Retinal pigment epithelial cell (primary cell): ENCODE data around the gene RCOR3.

ENCODE experiments used
- DNase-seq: peaks from one replicate; pipeline ENCODE4 v3.0.0-alpha.2; 2010; ENCODE audit warnings: low read depth
- H3K4me3 ChIP-seq: 2 replicates; pipeline ENCODE4 v1.5.1; 2011; ENCODE audit warnings: mild to moderate bottlenecking, low read length, control low read depth, moderate library complexity
- TF ChIP-seq, protein P1 (sequence below): conservative IDR thresholded peaks from 2 replicates; pipeline ENCODE4 v1.5.1; 2011; ENCODE audit warnings: low read depth, low read length, control low read depth, inconsistent platforms

The RCOR3 gene

DNA sequence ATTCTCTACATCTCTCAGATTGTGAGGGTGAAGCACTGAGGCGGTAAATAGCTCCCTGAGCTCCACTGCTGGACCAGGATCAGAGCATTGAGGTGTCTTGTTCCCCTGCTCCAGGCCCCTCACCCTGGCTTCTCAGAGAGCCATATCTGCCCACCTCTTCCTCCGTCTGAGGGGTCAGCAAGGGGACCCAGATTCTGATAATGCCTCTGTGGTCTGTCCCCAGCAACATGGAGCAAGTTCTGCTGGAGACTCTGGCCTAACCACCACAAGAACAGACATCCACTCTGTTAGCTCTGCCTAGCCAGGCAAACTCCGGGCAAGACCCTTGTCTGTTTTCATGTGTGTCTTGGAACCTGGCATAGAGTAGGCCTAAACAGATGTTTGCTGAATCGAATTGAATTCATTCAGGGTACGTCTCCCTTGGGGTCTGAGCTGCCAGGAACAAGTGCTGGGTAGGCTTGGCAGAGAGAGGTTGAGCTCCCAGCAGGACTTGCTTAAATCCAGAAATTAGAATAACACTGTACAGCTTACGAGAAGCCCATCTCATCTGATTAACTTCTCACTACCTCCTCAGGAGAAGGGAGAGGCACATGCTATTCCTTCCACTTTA, 69.8 kb downstream of the RCOR3 start:
- no peak for DNase-seq
- H3K4me3 ChIP-seq: no peak overlapping the region
- TF ChIP-seq, protein P1, sequence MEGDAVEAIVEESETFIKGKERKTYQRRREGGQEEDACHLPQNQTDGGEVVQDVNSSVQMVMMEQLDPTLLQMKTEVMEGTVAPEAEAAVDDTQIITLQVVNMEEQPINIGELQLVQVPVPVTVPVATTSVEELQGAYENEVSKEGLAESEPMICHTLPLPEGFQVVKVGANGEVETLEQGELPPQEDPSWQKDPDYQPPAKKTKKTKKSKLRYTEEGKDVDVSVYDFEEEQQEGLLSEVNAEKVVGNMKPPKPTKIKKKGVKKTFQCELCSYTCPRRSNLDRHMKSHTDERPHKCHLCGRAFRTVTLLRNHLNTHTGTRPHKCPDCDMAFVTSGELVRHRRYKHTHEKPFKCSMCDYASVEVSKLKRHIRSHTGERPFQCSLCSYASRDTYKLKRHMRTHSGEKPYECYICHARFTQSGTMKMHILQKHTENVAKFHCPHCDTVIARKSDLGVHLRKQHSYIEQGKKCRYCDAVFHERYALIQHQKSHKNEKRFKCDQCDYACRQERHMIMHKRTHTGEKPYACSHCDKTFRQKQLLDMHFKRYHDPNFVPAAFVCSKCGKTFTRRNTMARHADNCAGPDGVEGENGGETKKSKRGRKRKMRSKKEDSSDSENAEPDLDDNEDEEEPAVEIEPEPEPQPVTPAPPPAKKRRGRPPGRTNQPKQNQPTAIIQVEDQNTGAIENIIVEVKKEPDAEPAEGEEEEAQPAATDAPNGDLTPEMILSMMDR: no peak

DNA sequence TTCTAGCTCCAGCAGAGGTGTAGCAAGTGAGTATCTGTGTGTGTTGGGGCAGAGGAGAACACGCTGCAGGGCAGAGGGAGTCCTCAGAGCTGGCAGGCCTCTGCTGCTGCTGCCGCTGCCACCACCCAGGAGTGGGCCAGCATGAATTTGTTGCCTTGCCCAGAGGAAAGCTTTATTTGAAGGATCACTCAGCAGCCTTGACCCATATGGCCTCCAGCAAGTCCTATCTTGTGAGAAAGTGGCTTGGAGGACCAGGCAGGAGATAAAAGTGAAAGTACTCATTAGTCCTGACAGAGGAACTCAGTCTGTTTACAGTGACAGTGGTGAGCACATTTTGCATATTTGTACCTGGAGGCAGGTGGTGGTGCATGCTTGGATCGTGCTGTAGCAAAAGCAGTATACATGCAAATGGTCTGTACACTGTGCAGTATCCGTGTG, 70.6 kb downstream of the RCOR3 start:
- TF ChIP-seq, protein P1: no peak
- no peak for DNase-seq
- H3K4me3 ChIP-seq: no peak overlapping the region

DNA sequence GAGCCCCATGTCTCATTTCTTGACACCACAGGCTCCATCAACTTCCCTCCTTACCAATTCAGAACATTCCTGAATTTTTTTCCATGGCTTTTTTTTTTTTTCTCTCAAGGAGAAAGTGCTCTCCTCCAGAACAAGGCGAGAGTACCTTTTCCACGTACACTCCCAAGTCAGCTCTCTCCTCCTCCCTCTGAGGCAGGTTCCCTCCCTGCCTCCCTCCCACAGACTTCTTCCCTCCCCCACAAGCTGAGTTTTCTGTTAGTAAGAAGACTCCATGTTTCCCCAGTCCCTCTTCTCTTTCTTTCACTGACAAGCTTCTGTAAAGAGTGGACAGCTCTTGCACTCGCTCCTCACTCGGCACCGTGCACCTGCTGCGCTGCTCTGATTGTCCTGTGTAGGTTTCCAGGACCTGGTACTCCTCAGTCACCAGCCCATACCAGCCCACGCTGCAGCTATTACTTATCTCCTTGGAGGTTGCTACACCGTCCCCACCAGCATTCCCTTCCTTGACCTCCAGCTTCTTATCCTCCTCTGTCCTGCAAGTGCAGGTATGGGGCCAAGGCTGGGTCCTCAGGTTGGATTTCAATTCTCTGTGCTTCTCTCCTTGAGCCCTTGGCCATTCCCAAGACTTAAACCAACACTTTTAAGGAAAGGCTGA, 71.2 kb downstream of the RCOR3 start:
- DNase-seq: no peak
- no peak overlapping the region for H3K4me3 ChIP-seq
- TF ChIP-seq, protein P1: no peak

DNA sequence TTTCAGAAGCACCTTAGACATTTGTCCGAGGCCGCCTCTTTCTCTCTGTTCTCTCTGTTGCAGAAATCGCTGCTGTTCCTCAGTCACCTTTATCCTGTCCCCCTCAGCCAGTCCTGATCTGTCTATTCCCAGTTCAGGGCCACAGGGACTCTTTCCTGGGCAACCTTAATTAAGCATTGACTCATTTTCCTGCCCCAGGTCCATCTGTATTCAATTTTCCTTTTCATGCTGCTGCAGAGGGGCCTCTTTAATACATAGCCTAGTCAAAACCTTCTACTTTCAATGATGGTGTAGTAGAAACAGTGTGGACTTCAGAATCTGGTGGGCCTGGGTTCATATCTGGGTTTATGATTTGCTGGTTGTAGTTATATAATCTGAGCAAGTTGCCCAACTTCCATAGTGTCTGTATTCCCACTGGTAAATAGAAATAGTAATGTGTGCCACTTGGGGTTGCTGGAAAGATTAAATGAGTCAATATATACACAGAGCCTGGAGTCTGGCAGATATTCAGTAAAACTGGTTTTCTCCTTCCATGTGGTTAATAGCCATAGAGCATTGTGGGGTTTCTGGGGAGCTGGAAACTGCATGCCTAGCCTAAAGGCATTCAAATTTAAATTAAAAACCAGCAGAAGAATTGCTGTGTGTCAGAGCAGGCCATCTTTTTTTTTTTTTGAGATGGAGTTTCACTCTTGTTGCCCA, 72.0 kb downstream of the RCOR3 start:
- TF ChIP-seq, protein P1: no peak
- no peak for DNase-seq
- no peak overlapping the region for H3K4me3 ChIP-seq

DNA sequence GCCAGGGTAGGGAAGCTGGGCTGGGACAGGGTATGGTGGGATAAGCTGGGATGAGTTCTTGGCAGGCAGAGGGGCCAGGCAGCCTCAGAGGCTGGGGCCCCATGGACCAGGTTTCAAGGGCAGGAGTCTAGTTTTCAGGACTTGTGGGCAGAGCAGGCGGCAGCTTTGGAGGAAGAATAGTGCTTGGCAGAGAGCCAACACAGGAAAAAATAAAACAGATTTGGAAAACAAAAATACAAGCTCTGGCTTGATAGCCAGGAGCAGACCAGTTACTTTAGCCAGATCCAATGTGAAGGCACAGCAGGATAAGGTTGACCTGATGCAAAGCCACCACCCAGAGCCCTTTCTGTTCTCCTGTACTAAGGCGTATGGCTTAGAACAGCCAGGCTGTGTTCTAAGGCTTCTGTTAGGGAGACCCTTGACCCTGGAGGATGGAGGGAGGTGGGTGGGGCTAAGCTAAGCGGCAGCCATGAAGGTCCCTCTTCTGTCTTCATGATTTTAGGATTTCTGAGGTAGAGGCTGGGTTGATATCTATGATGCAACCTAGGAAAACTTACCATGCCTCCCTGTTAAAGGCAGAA, 73.0 kb downstream of the RCOR3 start:
- no peak overlapping the region for H3K4me3 ChIP-seq
- DNase-seq: no peak
- TF ChIP-seq, protein P1: no peak

DNA sequence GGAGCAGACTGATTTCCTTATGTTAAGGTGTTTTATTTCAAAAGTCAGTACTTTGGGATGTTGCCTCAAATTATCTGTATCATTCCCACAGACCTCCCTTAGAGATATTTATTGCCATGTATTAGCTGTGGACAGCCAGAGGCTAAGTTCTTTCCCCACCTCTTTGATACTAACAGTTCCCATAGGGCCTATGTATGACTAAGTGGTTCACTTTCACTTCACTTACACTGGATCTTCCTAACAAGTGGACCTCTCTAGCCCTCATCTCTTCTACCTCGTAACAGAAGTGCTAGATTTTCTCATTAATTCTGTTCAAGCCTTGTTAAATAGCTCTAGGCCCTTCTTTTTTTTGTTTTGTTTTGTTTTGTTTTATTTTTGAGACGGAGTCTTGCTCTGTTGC, 73.7 kb downstream of the RCOR3 start:
- no peak for DNase-seq
- TF ChIP-seq, protein P1: no peak

More for the DNA sequence above, 73.7 kb downstream of the RCOR3 start:
- H3K4me3 ChIP-seq: no peak overlapping the region
